ENCODE results near the gene CPNE6. TPM values are rescaled to one million over a fixed set of nuclear protein-coding genes. Genes with fewer than 3 reads are reported as not detected.

CPNE6 gene
- total and polyA plus RNA-seq, 8 donors = 0.07 TPM; not detected in 7

DNA sequence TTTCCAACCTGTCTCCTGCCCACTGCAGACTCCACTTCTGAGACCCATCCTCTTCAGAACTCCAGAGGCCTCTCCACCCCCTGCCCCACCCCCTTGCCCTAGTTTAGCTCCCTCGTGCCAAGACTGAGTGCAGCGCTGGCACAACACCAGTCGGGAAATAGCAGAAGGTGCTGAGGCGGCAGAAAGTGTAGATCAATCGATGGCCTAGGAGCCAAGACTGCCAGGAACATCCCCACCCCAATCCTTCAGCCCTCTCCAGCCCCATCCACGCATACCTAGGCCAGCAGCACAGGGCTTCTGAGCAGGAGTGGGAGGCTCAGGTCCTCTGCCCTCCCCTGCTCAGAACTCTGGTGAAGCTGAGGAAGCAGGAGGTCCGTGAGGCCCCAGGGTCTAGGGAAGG is 1.1 kb downstream of the CPNE6 start:
- Histone ChIP-seq H3K4me1 (peaks cover 0 to 5% (median 0%) of the 10 kb centered on the region in 3 donors), H3K36me3 (no peaks in the 10 kb centered on the region), H3K27ac (no peak overlapping the region), H3K9me3 (no peaks in the 10 kb centered on the region), H3K4me3 (no peak overlapping the region), H3K27me3 (no peaks in the 10 kb centered on the region)
- 32 to 47% methylated on average over 7 of the region's 7 CpGs for WGBS, 2 donors
- ATAC-seq (peak; percentile 17 to 67 (median 36)), DNase-seq (peak in 2 of 6 donors; percentile 47 to 73), FAIRE-seq (no peak)
- TF ChIP-seq, protein P1, sequence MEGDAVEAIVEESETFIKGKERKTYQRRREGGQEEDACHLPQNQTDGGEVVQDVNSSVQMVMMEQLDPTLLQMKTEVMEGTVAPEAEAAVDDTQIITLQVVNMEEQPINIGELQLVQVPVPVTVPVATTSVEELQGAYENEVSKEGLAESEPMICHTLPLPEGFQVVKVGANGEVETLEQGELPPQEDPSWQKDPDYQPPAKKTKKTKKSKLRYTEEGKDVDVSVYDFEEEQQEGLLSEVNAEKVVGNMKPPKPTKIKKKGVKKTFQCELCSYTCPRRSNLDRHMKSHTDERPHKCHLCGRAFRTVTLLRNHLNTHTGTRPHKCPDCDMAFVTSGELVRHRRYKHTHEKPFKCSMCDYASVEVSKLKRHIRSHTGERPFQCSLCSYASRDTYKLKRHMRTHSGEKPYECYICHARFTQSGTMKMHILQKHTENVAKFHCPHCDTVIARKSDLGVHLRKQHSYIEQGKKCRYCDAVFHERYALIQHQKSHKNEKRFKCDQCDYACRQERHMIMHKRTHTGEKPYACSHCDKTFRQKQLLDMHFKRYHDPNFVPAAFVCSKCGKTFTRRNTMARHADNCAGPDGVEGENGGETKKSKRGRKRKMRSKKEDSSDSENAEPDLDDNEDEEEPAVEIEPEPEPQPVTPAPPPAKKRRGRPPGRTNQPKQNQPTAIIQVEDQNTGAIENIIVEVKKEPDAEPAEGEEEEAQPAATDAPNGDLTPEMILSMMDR (IDR thresholded peaks at IDR 0.05) = no peak
- intact Hi-C loops (cut with DNase I) = no loop called here

GRCh38 chr14:24072881-24073877 is 1.8 kb downstream of the CPNE6 start:
- intact Hi-C loops (cut with DNase I) = no loop called here
- FAIRE-seq = no peak
- Histone ChIP-seq H3K36me3 (no peaks in the 10 kb centered on the region), H3K27me3 (no peaks in the 10 kb centered on the region), H3K4me3 (no peak overlapping the region), H3K4me1 (peaks cover 0 to 5% (median 0%) of the 10 kb centered on the region in 3 donors), H3K9me3 (no peaks in the 10 kb centered on the region), H3K27ac (no peak overlapping the region)
- 83 to 86% methylated on average over 26 of the region's 26 CpGs for WGBS, 2 donors
- DNase-seq = peak in 1 of 6 donors; percentile 46
- no peak for ATAC-seq
- TF ChIP-seq, protein P1 (IDR thresholded peaks at IDR 0.05) = no peak

GRCh38 chr14:24074625-24075484 is 3.5 kb downstream of the CPNE6 start:
- DNase-seq = peak in 2 of 6 donors; percentile 34 to 53
- TF ChIP-seq, protein P1 (IDR thresholded peaks at IDR 0.05) = no peak
- intact Hi-C loops (cut with DNase I) = no loop called here
- Histone ChIP-seq H3K27ac (no peak overlapping the region), H3K4me1 (peaks cover 0 to 5% (median 0%) of the 10 kb centered on the region in 3 donors), H3K36me3 (no peaks in the 10 kb centered on the region), H3K4me3 (no peak overlapping the region), H3K9me3 (no peaks in the 10 kb centered on the region), H3K27me3 (no peaks in the 10 kb centered on the region)
- no peak for FAIRE-seq
- ATAC-seq = peak; percentile 39 to 77 (median 58)
- WGBS, 2 donors = 41 to 47% methylated on average over 11 of the region's 11 CpGs

DNA sequence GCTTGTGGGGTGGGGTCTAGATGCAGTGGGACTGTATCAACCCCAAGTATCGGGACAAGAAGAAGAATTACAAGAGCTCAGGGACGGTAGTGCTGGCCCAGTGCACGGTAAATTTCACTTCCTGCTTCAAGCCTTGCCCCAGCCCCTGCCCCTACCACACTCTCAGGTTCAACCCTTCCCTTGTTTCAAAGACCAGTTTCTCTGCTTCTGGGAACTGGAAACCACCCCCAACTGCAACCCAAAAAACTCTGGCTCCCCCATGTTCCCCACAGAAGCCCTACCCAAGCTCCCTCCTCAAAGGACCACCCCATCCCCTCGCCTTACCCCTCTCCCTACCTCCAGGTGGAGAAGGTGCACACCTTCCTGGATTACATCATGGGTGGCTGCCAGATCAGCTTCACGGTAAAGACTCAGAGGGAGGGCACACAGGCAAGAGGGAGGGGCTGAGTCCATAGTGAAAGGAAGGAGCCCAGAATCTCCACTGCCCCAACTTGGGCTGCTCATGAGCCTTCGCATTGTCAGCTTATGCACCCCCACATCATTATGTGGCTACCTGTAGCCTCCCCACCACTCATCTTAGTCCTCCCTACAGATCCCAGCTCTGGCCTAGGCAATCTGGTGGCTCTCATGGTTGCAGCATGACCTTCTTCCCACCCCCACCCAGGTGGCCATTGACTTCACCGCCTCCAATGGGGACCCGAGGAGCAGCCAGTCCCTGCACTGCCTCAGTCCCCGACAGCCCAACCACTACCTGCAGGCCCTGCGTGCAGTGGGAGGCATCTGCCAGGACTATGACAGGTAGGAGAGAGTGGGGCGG is 4.3 kb downstream of the CPNE6 start:
- H3K4me1 ChIP-seq = peaks cover 0 to 5% (median 0%) of the 10 kb centered on the region in 3 donors
- no peaks in the 10 kb centered on the region for H3K9me3 ChIP-seq
- no peak overlapping the region for H3K4me3 ChIP-seq
- no peak overlapping the region for H3K27ac ChIP-seq
- intact Hi-C loops (cut with DNase I) = no loop called here
- 65 to 71% methylated on average over 10 to 11 of the region's 11 CpGs for whole genome bisulfite sequencing, 2 donors
- ATAC-seq (peak in 1 of 4 donors; percentile 42), FAIRE-seq (no peak), DNase-seq (peak in 1 of 6 donors; percentile 32)
- TF ChIP-seq, protein P1 (IDR thresholded peaks at IDR 0.05) = no peak
- H3K27me3 ChIP-seq = no peaks in the 10 kb centered on the region
- no peaks in the 10 kb centered on the region for H3K36me3 ChIP-seq

Measured in pancreas (tissue), 10 donors.